Bronchial smooth muscle cell (primary cell): ENCODE data around the gene GCK. TPM values are rescaled to one million over a fixed set of nuclear protein-coding genes. Genes with fewer than 3 reads are reported as not detected.

Experiments used
- total RNA-seq: library from RNA; depleted of rRNA; stranded (reverse); fragments of >200 nt; gene quantifications from 2 replicates; pipeline ENCODE4 v1.2.1, GENCODE V29; 2014

The GCK gene
- total RNA-seq: 1.1 and 3.2 TPM in 2 replicates

GRCh38 chr7:44189286-44189992 lies at the start of gene GCK:
Gene GCK, minus strand, starts transcription at chr7:44189439. Its CDS starts 486 bp downstream, at chr7:44188953.

GRCh38 chr7:44200699-44201461 lies 11.6 kb upstream of the GCK start, which contains the start of gene YKT6:
Gene YKT6, plus strand, starts transcription at chr7:44200978. Its CDS starts 158 bp downstream, at chr7:44201136.

GRCh38 chr7:44141221-44141850 lies 47.9 kb downstream of the GCK start, which contains the start of gene MYL7:
Gene MYL7, minus strand, starts transcription at chr7:44141332. Its CDS starts 27 bp downstream, at chr7:44141305.

GRCh38 chr7:44123190-44124003 lies 65.8 kb downstream of the GCK start, which contains the start of gene POLD2:
Gene POLD2, minus strand, starts transcription at chr7:44123548. Its CDS starts 1,495 bp downstream, at chr7:44122053.

DNA sequence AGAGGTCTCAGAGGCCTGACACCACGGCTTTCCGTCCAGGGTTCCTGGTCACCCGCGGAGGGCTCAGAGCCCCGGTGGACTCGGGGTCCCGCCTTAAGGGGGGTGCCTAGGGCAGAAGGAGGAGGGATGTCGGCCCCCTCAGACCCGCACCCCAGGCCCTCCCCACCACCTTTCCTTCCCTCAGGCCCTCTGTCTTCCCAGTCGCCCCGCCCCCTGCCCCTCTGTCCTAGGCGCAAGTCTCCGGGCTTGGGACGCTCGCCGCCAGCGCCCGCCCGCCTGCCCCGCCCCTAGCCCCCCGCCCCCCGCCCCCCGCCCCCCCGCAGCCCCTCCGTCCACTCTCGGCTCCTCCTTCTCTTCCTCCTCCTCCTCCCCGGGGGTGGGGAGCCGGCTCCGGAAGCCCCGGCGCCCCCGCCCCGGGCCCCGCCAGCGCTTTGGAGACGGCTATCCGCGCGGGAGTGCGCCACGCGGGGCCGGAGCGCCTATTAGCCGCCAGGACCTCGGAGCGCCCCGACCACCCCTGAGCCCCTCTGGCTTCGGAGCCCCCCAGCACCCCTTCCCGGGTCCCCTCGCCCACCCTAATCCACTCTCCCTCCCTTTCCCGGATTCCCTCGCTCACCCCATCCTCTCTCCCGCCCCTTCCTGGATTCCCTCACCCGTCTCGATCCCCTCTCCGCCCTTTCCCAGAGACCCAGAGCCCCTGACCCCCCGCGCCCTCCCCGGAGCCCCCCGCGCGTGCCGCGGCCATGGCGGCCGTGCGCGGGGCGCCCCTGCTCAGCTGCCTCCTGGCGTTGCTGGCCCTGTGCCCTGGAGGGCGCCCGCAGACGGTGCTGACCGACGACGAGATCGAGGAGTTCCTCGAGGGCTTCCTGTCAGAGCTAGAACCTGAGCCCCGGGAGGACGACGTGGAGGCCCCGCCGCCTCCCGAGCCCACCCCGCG lies 85.0 kb downstream of the GCK start, which contains the start of gene AEBP1:
Gene AEBP1 (plus strand): TSS at position 423 of the 937 bp plus-strand sequence. CDS start 321 bp downstream, at position 744.

Other genes starting within 250 kb of the GCK start
- gene SPDYE1, start 191.5 kb downstream of the GCK start, total RNA-seq: under 0.01 TPM in 1 of 2 replicates, not detected in the other
- 101 and 140 TPM in 2 replicates for gene DBNL, start 144.7 kb downstream of the GCK start, total RNA-seq
- 0.09 and 0.63 TPM in 2 replicates for gene PGAM2, start 123.9 kb downstream of the GCK start, total RNA-seq
- 7.6 and 9.9 TPM in 2 replicates for gene POLM, start 106.9 kb downstream of the GCK start, total RNA-seq
- gene AEBP1, start 85.1 kb downstream of the GCK start, total RNA-seq: 16.6 and 20.2 TPM in 2 replicates
- gene POLD2, start 65.9 kb downstream of the GCK start, total RNA-seq: 57.8 and 61.7 TPM in 2 replicates
- 0.47 TPM in 1 of 2 replicates, not detected in the other for gene MYL7, start 48.1 kb downstream of the GCK start, total RNA-seq
- gene YKT6, start 11.5 kb upstream of the GCK start, total RNA-seq: 45.6 and 70.6 TPM in 2 replicates
- 0.17 TPM in 1 of 2 replicates, not detected in the other for gene CAMK2B, start 136.2 kb upstream of the GCK start, total RNA-seq